Ovary (tissue), 3 donors: ENCODE data around the gene TENM4.

Experiments
- POLR2A ChIP-seq: fragments of 450-650 bp; IDR thresholded peaks from one replicate; pipeline ENCODE4 v1.6.1; 2017; ENCODE audit warnings: antibody characterized with exemption, mild to moderate bottlenecking, moderate library complexity
- TF ChIP-seq, protein P1 (sequence below), 3 donors: fragments of 450-650 bp in 2 of 3; fragments of 200-600 bp in 1 of 3; IDR thresholded peaks; one replicate each; pipeline versions ENCODE4 v1.5.1 to v1.8.0; 2016 to 2022; ENCODE audit warnings: antibody characterized with exemption in 3 of 3, mild to moderate bottlenecking in 1 of 3
- donor health status: DM: no; HTN: no; CAD: no.

DNA sequence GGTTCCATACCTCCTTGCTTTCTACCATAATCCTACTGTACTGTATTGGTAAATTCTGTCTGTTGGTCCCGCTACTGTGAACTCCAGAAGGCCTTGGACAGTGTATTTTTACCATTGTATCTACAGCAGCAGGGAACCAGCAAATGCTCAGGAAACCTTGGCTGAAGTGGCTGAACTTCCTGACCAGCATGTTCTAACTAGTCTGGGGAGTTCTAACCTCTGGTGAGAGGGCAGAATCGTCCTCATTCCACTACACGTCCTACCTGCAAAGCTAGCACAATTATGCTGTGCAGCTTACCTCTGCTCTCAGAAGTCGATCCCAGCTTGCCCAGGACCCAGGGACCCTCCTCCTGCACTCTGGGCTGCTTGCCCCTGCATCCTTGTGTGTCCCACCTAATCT is 283.1 kb downstream of the TENM4 start:
- TF ChIP-seq, protein P1, sequence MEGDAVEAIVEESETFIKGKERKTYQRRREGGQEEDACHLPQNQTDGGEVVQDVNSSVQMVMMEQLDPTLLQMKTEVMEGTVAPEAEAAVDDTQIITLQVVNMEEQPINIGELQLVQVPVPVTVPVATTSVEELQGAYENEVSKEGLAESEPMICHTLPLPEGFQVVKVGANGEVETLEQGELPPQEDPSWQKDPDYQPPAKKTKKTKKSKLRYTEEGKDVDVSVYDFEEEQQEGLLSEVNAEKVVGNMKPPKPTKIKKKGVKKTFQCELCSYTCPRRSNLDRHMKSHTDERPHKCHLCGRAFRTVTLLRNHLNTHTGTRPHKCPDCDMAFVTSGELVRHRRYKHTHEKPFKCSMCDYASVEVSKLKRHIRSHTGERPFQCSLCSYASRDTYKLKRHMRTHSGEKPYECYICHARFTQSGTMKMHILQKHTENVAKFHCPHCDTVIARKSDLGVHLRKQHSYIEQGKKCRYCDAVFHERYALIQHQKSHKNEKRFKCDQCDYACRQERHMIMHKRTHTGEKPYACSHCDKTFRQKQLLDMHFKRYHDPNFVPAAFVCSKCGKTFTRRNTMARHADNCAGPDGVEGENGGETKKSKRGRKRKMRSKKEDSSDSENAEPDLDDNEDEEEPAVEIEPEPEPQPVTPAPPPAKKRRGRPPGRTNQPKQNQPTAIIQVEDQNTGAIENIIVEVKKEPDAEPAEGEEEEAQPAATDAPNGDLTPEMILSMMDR (IDR thresholded peaks at IDR 0.05): no peak
- no peak for TF ChIP-seq POLR2A
